GM18519 (cell line): ENCODE results near the gene DARS2.
"Not testable (repeated sequence)": the region's sequence is repeated elsewhere in the genome, so short reads cannot be mapped to it uniquely, and the experiment has no call there.

Experiments
- ATAC-seq: cut with Tn5 transposase; IDR thresholded peaks from one replicate; pipeline ENCODE4 v1.9.1; 2021; ENCODE audit warnings: mild to moderate bottlenecking, moderate library complexity; ENCODE audit not compliant: unreplicated experiment, low FRiP score

Gene DARS2

GRCh38 chr1:173861731-173862145, 37.3 kb downstream of the DARS2 start:
- ATAC-seq, result no peak

- not testable (repeated sequence) for ATAC-seq
Measured at GRCh38 chr1:173862146-173862768, 37.8 kb downstream of the DARS2 start.

GRCh38 chr1:173862769-173863223, 38.3 kb downstream of the DARS2 start:
- ATAC-seq, result no peak

- no peak for ATAC-seq
Measured at GRCh38 chr1:173863224-173864161, 39.0 kb downstream of the DARS2 start.

GRCh38 chr1:173864179-173864867, 39.9 kb downstream of the DARS2 start:
- no peak for ATAC-seq

- no peak for ATAC-seq
Measured at GRCh38 chr1:173865468-173866164, 41.1 kb downstream of the DARS2 start.

GRCh38 chr1:173866413-173867115, 42.1 kb downstream of the DARS2 start:
- no peak for ATAC-seq

GRCh38 chr1:173867141-173867752, 42.8 kb downstream of the DARS2 start:
- ATAC-seq, result no peak

GRCh38 chr1:173867753-173868265, 43.3 kb downstream of the DARS2 start, which contains the start of gene GAS5:
Gene GAS5 (minus strand): TSS chr1:173867989.
- ATAC-seq, result peak; percentile 47

GRCh38 chr1:173868266-173869020, 44.0 kb downstream of the DARS2 start, which contains the start of gene ZBTB37:
Gene ZBTB37 (plus strand): TSS chr1:173868380. CDS start chr1:173870226, 1,846 bp downstream.
- ATAC-seq, result peak; percentile 30

GRCh38 chr1:173869021-173869359, 44.5 kb downstream of the DARS2 start:
- no peak for ATAC-seq

GRCh38 chr1:173870252-173871075, 46.0 kb downstream of the DARS2 start:
- ATAC-seq, result no peak

- ATAC-seq, result no peak
Measured at GRCh38 chr1:173871091-173871490, 46.6 kb downstream of the DARS2 start.

- no peak for ATAC-seq
Measured at GRCh38 chr1:173871500-173871899, 47.0 kb downstream of the DARS2 start.

GRCh38 chr1:173876732-173877131, 52.3 kb downstream of the DARS2 start:
- no peak for ATAC-seq

GRCh38 chr1:173878251-173878650, 53.8 kb downstream of the DARS2 start:
- no peak for ATAC-seq

- not testable (repeated sequence) for ATAC-seq
Measured at GRCh38 chr1:173881117-173881516, 56.6 kb downstream of the DARS2 start.
